ENCODE results near the gene PARPBP.

PARPBP gene

DNA sequence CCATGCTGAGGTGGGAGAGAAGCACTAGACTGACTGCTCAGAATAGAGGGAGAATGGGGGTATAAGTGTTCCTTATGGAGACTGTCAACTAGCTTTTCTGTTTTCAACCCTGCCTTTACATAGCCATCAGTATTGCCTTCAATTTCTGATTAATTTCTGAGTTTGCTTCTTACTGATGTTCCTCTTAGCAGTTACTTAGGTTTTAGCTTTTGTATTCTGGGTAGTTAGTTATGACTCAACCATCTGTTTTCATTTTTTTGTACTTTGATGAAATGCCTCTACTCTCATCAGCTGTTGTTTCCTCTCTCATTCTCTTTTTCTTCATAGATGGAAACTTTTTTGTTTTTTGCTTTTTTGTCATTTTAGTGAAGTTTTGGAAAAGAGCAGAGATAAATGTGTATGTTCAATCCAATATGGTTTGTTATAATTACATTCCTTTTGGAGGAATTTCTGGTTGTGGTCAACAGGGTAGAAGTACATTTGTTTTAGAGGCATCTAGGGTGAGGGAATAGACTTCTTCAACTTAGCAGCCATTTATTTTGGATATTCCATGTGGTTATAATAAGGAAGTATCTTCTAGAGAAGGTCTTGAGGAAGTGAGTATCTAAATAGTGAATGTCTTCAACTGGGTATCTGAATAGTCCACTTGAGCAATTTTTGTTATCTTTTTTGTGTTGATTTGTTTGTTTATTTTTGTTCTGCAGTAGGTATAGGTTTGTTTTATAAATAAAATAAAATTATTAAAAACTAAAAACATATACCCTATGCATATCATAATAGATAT, 48.0 kb downstream of the PARPBP start:
- H3K27ac ChIP-seq (ENCODE audit: low read length), result no peak overlapping the region
- H3K36me3 ChIP-seq (ENCODE audit: insufficient read depth, low read depth, low read length), result peaks cover 23% of the 10 kb centered on the region; the same call in 1 of the 2 replicates

DNA sequence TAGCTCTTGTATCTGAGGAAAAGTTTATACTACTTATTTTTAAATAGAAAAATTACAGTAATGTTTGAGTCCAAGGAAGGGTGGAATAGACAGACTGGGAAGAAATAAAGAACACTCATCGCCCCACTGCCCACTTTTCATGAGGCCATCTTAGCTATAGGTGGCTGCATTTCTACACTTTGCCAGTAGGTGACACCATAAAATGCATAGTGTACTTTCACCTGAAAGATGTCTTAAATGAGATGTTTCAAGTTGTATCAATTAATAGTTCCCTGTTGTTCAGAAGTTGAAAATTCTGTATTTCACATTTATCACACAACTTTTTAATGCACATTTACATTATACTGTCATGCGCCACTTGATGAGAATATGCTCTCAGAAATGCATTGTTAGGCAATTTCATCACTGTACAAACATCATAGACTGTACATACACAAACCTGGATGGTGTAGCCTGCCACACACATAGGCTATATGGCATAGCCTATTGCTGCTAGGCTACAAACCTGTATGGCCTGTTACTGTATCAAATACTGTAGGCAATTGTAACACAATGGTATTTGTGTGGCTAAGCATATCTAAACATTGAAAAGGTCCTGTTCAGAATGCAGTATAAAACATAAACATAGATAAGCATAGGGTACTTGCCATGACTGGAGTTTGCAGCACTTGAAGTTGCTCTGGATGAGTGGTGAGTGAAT, 50.1 kb downstream of the PARPBP start:
- Histone ChIP-seq H3K36me3 (ENCODE audit: insufficient read depth, low read depth, low read length) (peaks cover 20% of the 10 kb centered on the region; the same call in 1 of the 2 replicates), H3K4me3 (ENCODE audit: low read length) (no peak overlapping the region), H3K27me3 (ENCODE audit: insufficient read depth, low read length) (no peaks in the 10 kb centered on the region), H3K9me3 (ENCODE audit: insufficient read depth, low read depth, low read length) (no peaks in the 10 kb centered on the region), H3K9ac (ENCODE audit: low read depth, low read length) (no peak overlapping the region), H3K27ac (ENCODE audit: low read length) (no peak overlapping the region), H3K4me1 (ENCODE audit: insufficient read depth, low read length) (no peaks in the 10 kb centered on the region)

More for the DNA sequence above, 48.0 kb downstream of the PARPBP start:
- Histone ChIP-seq H3K4me3 (ENCODE audit: low read length) (no peak overlapping the region), H3K9me3 (ENCODE audit: insufficient read depth, low read depth, low read length) (no peaks in the 10 kb centered on the region), H3K27me3 (ENCODE audit: insufficient read depth, low read length) (no peaks in the 10 kb centered on the region), H3K4me1 (ENCODE audit: insufficient read depth, low read length) (no peaks in the 10 kb centered on the region), H3K9ac (ENCODE audit: low read depth, low read length) (no peak overlapping the region)

DNA sequence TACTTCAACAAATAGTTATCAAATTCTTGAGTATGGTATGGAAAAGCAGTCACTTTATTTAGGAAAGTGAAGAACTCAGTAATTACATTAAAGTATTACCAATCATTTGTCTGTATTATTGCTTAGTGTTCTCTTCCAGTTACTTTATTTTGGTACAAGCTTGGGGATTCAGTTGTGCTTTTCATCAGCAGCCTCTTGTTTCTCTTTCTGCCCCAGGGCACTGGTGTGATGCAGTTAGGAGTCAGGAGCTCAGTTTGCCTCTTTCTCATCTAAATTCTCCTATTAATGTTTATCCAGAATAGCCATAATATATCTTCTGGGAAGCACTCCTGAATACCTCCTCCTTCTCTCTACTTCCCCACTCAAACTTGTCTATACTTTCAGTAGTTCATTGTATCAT, 52.0 kb downstream of the PARPBP start:
- Histone ChIP-seq H3K27me3 (ENCODE audit: insufficient read depth, low read length) (no peaks in the 10 kb centered on the region), H3K36me3 (ENCODE audit: insufficient read depth, low read depth, low read length) (peaks cover 18% of the 10 kb centered on the region; the same call in 1 of the 2 replicates), H3K9ac (ENCODE audit: low read depth, low read length) (no peak overlapping the region), H3K9me3 (ENCODE audit: insufficient read depth, low read depth, low read length) (no peaks in the 10 kb centered on the region), H3K4me1 (ENCODE audit: insufficient read depth, low read length) (no peaks in the 10 kb centered on the region), H3K4me3 (ENCODE audit: low read length) (no peak overlapping the region), H3K27ac (ENCODE audit: low read length) (no peak overlapping the region)

DNA sequence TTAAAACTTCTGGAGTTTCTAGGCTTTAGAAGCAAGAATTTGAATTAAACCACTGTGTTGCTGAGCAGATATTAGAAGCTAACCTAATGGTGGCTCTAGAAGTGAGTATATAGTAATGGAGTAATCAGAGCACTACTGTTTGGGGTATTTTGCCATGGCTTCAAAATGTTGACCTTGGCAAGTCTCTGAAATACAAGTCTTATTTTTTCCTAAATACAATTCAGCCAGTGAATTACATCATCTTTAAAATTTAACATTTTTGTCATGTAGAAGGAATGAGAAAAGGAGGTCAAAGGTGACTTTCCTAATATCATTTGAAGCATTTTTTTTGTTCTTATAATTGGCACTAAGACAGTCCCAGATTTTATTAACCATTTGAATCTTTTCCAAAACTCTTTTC, 52.5 kb downstream of the PARPBP start:
- H3K27ac ChIP-seq (ENCODE audit: low read length), result no peak overlapping the region

DNA sequence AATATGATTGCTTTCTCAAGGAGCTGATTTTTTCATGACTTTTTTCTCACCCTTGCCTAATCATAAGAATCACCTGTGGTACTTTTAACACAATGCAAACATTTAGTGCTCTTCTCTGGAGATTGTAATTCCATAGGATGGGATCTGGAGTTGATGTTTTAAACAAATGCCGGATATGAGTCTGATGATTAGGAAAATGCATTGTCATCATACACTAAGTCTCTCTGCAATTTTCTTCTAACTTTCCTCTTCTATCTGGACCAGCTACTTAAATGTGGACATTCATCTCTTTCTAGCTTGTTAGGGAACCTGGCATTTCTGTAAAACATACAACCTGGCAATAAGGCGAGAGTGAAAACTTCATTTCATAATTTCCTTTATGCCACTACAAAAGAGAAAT, 54.1 kb downstream of the PARPBP start:
- Histone ChIP-seq H3K27ac (ENCODE audit: low read length) (no peak overlapping the region), H3K9ac (ENCODE audit: low read depth, low read length) (no peak overlapping the region), H3K4me1 (ENCODE audit: insufficient read depth, low read length) (no peaks in the 10 kb centered on the region), H3K9me3 (ENCODE audit: insufficient read depth, low read depth, low read length) (no peaks in the 10 kb centered on the region), H3K4me3 (ENCODE audit: low read length) (no peak overlapping the region), H3K36me3 (ENCODE audit: insufficient read depth, low read depth, low read length) (peaks cover 21% of the 10 kb centered on the region; the same call in 1 of the 2 replicates), H3K27me3 (ENCODE audit: insufficient read depth, low read length) (no peaks in the 10 kb centered on the region)

More for the DNA sequence above, 52.5 kb downstream of the PARPBP start:
- Histone ChIP-seq H3K9me3 (ENCODE audit: insufficient read depth, low read depth, low read length) (no peaks in the 10 kb centered on the region), H3K9ac (ENCODE audit: low read depth, low read length) (no peak overlapping the region), H3K27me3 (ENCODE audit: insufficient read depth, low read length) (no peaks in the 10 kb centered on the region), H3K36me3 (ENCODE audit: insufficient read depth, low read depth, low read length) (peaks cover 21% of the 10 kb centered on the region; the same call in 1 of the 2 replicates), H3K4me1 (ENCODE audit: insufficient read depth, low read length) (no peaks in the 10 kb centered on the region), H3K4me3 (ENCODE audit: low read length) (no peak overlapping the region)

DNA sequence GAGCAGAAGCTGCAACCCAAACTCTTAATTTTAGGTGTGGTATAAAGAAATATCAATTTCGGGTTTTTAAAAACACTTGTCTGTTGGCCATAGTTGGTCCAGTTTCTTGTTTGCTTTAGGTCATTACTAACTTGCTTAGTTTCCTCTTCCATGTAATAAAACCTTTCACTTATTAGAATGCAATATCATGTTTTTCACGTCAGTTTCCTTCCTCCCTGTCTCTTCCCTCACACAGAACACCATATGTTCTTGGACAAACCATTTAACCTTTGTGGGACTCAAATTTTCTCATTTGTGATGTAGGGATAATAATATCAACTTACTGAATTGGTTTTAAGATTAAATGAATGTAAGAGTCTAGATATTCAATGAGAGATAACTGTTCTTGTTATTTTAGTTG, 54.8 kb downstream of the PARPBP start:
- Histone ChIP-seq H3K4me1 (ENCODE audit: insufficient read depth, low read length) (no peaks in the 10 kb centered on the region), H3K9ac (ENCODE audit: low read depth, low read length) (no peak overlapping the region), H3K27me3 (ENCODE audit: insufficient read depth, low read length) (no peaks in the 10 kb centered on the region), H3K36me3 (ENCODE audit: insufficient read depth, low read depth, low read length) (peaks cover 21% of the 10 kb centered on the region; the same call in 1 of the 2 replicates), H3K9me3 (ENCODE audit: insufficient read depth, low read depth, low read length) (no peaks in the 10 kb centered on the region), H3K27ac (ENCODE audit: low read length) (no peak overlapping the region), H3K4me3 (ENCODE audit: low read length) (no peak overlapping the region)

DNA sequence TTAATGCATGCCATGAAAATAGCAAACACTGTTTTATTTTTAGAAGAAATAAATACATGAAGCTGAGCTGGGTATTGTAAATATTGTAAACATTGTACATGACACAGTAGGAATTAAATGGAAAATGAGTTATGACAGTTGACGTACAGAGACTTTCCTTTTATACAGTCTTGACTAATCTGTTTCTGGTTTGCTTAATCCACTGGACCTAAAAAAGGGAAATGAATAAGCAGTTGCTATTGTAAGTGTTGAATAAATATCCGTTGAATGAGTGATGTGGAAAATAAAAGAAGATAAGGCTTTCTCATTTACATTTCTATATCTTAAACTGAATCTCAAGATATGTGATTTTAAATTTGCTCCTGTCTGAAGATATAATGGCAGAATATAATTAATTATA, 62.7 kb downstream of the PARPBP start:
- H3K27ac ChIP-seq (ENCODE audit: low read length), result no peak overlapping the region
- H3K4me1 ChIP-seq (ENCODE audit: insufficient read depth, low read length), result no peaks in the 10 kb centered on the region
- no peaks in the 10 kb centered on the region for H3K9me3 ChIP-seq (ENCODE audit: insufficient read depth, low read depth, low read length)
- no peak overlapping the region for H3K9ac ChIP-seq (ENCODE audit: low read depth, low read length)
- no peaks in the 10 kb centered on the region for H3K27me3 ChIP-seq (ENCODE audit: insufficient read depth, low read length)
- H3K36me3 ChIP-seq (ENCODE audit: insufficient read depth, low read depth, low read length), result 0 out of 2 replicates have a peak, but pooled peaks cover 4% of the 10 kb centered on the region
- H3K4me3 ChIP-seq (ENCODE audit: low read length), result no peak overlapping the region

DNA sequence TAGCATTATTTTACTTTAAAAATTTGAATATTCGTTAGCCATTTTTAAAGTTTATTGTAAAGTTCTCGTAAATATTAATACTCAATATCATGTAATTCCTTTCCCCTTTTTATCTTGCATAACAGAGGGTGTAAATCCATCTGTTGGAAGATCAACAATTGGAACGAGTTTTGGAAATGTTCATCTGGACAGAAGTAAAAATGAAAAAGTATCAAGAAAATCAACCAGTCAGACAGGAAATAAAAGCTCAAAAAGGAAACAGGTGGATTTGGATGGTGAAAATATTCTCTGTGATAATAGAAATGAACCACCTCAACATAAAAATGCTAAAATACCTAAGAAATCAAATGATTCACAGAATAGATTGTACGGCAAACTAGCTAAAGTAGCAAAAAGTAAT, 75.8 kb downstream of the PARPBP start:
- Histone ChIP-seq H3K4me1 (ENCODE audit: insufficient read depth, low read length) (no peaks in the 10 kb centered on the region), H3K27me3 (ENCODE audit: insufficient read depth, low read length) (no peaks in the 10 kb centered on the region), H3K9me3 (ENCODE audit: insufficient read depth, low read depth, low read length) (no peaks in the 10 kb centered on the region), H3K4me3 (ENCODE audit: low read length) (no peak overlapping the region), H3K9ac (ENCODE audit: low read depth, low read length) (no peak overlapping the region), H3K27ac (ENCODE audit: low read length) (no peak overlapping the region), H3K36me3 (ENCODE audit: insufficient read depth, low read depth, low read length) (peaks cover 18% of the 10 kb centered on the region)

DNA sequence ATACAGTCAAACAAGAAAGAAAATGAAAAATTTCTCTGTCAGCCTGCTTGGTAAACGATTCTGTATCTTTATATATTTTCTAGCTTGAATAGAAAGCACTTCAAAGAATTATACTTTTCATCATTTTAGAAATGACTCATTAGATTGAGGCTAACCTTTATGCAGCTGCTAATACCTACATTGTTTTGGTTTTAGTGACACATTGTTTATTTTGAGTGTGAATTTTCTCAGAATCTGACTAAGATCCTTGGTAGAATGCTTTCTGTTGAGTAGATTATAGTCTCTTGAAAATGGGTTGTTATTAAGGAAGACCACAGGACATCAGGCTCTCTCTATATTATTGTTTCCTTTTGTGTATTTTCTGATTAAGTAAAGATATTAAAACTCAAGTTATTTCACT, 77.8 kb downstream of the PARPBP start, which contains the start of gene PMCH:
PMCH (minus strand) TSS at position 45 of the 400 bp plus-strand sequence. CDS start 63 bp downstream, outside the sequence.
- H3K27ac ChIP-seq (ENCODE audit: low read length), result no peak within 1 kb of the TSS
- no peaks in the 10 kb centered on the region for H3K9me3 ChIP-seq (ENCODE audit: insufficient read depth, low read depth, low read length)
- no peak within 1 kb of the TSS for H3K4me3 ChIP-seq (ENCODE audit: low read length)
- no peak within 1 kb of the TSS for H3K9ac ChIP-seq (ENCODE audit: low read depth, low read length)
- H3K36me3 ChIP-seq (ENCODE audit: insufficient read depth, low read depth, low read length), result peaks cover 18% of the 10 kb centered on the region
- no peaks in the 10 kb centered on the region for H3K4me1 ChIP-seq (ENCODE audit: insufficient read depth, low read length)
- H3K27me3 ChIP-seq (ENCODE audit: insufficient read depth, low read length), result no peaks in the 10 kb centered on the region

DNA sequence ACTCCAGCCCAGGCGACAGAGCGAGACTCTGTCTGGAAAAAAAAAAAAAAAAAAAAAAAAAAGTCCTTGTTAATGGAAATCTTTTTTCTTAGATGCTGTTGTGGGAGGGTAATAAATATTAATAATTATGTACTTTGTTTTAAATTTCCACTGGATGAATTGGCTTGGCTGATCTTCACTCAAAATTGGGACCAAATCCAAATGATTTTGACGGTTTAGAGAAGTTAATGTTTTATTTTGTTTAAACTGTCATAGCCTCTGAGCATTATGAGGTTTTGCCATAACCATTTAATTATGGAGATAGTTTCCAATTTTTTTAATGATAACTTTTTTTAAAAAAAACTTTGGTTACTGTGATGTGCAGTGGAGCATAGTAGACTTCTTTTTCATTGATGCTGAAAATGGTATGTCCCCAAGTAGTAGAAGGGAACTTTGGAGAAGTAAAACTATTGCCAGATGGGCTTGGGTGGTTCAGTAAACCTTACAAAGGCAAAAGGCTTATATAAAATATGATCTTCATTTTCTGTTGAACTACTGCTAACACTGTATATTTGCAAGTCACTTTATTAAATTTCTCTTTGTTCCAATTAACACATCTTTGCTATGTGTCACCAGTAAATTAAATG, 81.6 kb downstream of the PARPBP start:
- H3K4me1 ChIP-seq (ENCODE audit: insufficient read depth, low read length), result no peaks in the 10 kb centered on the region

DNA sequence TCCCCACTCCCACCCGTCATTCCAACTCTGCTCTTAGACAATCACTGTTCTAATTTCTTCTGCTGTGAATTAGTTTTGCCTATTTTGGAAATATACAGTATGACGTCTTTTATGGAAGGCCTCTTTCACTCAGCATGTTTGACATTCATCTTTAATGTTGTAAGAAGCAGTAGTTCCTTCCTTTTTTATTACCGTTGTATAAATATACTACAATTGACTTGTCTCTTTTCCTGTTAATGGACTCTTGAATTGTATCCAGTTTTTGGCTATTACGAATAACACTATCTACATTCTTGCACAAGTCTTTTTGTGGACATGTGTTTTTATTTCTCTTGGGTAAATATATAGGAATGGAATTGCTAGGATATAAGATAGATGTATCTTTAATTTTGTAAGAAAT, 82.6 kb downstream of the PARPBP start:
- H3K27me3 ChIP-seq (ENCODE audit: insufficient read depth, low read length), result no peaks in the 10 kb centered on the region
- H3K4me1 ChIP-seq (ENCODE audit: insufficient read depth, low read length), result no peaks in the 10 kb centered on the region
- peaks cover 6% of the 10 kb centered on the region; the same call in 1 of the 2 replicates for H3K9me3 ChIP-seq (ENCODE audit: insufficient read depth, low read depth, low read length)
- no peak overlapping the region for H3K27ac ChIP-seq (ENCODE audit: low read length)
- no peak overlapping the region for H3K4me3 ChIP-seq (ENCODE audit: low read length)
- H3K9ac ChIP-seq (ENCODE audit: low read depth, low read length), result no peak overlapping the region
- H3K36me3 ChIP-seq (ENCODE audit: insufficient read depth, low read depth, low read length), result peaks cover 22% of the 10 kb centered on the region

More for the DNA sequence above, 81.6 kb downstream of the PARPBP start:
- no peak overlapping the region for H3K9ac ChIP-seq (ENCODE audit: low read depth, low read length)
- H3K27me3 ChIP-seq (ENCODE audit: insufficient read depth, low read length), result no peaks in the 10 kb centered on the region
- H3K9me3 ChIP-seq (ENCODE audit: insufficient read depth, low read depth, low read length), result no peaks in the 10 kb centered on the region
- H3K36me3 ChIP-seq (ENCODE audit: insufficient read depth, low read depth, low read length), result peaks cover 23% of the 10 kb centered on the region
- no peak overlapping the region for H3K4me3 ChIP-seq (ENCODE audit: low read length)
- no peak overlapping the region for H3K27ac ChIP-seq (ENCODE audit: low read length)

Data from iPS-20b (cell line).